WTC11 (cell line): ENCODE results near the gene LLGL2.

Source experiments
- ELF4 ChIP-seq: sonication (generic); formaldehyde crosslinking; IDR thresholded peaks from 2 replicates; pipeline ENCODE4 v1.8.1; 2022; ENCODE audit warnings: low read depth, mild to moderate bottlenecking, moderate library complexity, missing genetic modification reagents
- NR1H2 ChIP-seq: sonication (generic); formaldehyde crosslinking; IDR thresholded peaks from 2 replicates; pipeline ENCODE4 v1.9.0; 2021; ENCODE audit warnings: mild to moderate bottlenecking, moderate library complexity, missing genetic modification reagents
- TF ChIP-seq, protein P1 (sequence below): fragments of 200-600 bp; IDR thresholded peaks from 2 replicates; pipeline ENCODE4 v1.8.0; 2022; ENCODE audit warnings: antibody characterized with exemption
- TF ChIP-seq, protein P2 (sequence below): sonication (generic); formaldehyde crosslinking; IDR thresholded peaks from 2 replicates; pipeline ENCODE4 v1.8.1; 2022; ENCODE audit warnings: mild to moderate bottlenecking, moderate library complexity, missing genetic modification reagents

DNA sequence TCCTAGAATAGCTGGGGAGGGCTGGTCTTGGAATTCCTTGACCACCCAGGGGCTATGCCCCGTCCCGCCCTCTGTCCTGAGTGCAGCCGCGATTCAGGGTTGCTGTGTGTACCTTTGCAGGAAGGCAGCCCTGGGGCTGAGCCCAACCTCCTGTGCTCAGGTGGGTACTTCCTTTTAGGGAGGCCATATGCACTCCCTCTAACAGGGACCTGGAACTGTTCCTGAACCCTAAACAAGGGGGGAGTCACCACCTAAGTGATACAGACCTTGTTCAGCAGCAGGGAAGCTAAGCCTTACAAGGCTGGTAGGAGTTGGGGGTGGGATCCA, 24.6 kb downstream of the LLGL2 start:
- TF ChIP-seq, protein P1, sequence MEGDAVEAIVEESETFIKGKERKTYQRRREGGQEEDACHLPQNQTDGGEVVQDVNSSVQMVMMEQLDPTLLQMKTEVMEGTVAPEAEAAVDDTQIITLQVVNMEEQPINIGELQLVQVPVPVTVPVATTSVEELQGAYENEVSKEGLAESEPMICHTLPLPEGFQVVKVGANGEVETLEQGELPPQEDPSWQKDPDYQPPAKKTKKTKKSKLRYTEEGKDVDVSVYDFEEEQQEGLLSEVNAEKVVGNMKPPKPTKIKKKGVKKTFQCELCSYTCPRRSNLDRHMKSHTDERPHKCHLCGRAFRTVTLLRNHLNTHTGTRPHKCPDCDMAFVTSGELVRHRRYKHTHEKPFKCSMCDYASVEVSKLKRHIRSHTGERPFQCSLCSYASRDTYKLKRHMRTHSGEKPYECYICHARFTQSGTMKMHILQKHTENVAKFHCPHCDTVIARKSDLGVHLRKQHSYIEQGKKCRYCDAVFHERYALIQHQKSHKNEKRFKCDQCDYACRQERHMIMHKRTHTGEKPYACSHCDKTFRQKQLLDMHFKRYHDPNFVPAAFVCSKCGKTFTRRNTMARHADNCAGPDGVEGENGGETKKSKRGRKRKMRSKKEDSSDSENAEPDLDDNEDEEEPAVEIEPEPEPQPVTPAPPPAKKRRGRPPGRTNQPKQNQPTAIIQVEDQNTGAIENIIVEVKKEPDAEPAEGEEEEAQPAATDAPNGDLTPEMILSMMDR, result no peak
- TF ChIP-seq NR1H2 (CRISPR knock-in tag) (no peak), ELF4 (CRISPR knock-in tag) (no peak)
- TF ChIP-seq, protein P2, sequence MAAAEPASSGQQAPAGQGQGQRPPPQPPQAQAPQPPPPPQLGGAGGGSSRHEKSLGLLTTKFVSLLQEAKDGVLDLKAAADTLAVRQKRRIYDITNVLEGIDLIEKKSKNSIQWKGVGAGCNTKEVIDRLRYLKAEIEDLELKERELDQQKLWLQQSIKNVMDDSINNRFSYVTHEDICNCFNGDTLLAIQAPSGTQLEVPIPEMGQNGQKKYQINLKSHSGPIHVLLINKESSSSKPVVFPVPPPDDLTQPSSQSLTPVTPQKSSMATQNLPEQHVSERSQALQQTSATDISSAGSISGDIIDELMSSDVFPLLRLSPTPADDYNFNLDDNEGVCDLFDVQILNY, result no peak
